Measurements from ENCODE around the gene COL12A1. TPM values are rescaled to one million over a fixed set of nuclear protein-coding genes. Genes with fewer than 3 reads are reported as not detected.

The COL12A1 gene
- polyA plus RNA-seq, 1 donor from 2014 or later: 0.63 TPM

GRCh38 chr6:75108333-75108974 lies 97.4 kb downstream of the COL12A1 start:
- no peaks in the 10 kb centered on the region for H3K9me3 ChIP-seq (ENCODE audit: low read length)
- H4K20me1 ChIP-seq (ENCODE audit: insufficient read depth): no peaks in the 10 kb centered on the region
- no peak overlapping the region for H3K9ac ChIP-seq (ENCODE audit: low read length)
- no peaks in the 10 kb centered on the region for H3K27me3 ChIP-seq (ENCODE audit: insufficient read depth, low read depth, low read length)
- H2AFZ ChIP-seq (ENCODE audit: low read depth, low read length): no peak overlapping the region
- no peak for TF ChIP-seq TAF1 (IDR thresholded peaks at IDR 0.05; ENCODE audit: low read depth)
- TF ChIP-seq, protein P1, sequence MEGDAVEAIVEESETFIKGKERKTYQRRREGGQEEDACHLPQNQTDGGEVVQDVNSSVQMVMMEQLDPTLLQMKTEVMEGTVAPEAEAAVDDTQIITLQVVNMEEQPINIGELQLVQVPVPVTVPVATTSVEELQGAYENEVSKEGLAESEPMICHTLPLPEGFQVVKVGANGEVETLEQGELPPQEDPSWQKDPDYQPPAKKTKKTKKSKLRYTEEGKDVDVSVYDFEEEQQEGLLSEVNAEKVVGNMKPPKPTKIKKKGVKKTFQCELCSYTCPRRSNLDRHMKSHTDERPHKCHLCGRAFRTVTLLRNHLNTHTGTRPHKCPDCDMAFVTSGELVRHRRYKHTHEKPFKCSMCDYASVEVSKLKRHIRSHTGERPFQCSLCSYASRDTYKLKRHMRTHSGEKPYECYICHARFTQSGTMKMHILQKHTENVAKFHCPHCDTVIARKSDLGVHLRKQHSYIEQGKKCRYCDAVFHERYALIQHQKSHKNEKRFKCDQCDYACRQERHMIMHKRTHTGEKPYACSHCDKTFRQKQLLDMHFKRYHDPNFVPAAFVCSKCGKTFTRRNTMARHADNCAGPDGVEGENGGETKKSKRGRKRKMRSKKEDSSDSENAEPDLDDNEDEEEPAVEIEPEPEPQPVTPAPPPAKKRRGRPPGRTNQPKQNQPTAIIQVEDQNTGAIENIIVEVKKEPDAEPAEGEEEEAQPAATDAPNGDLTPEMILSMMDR (IDR thresholded peaks at IDR 0.05; ENCODE audit: poor library complexity, severe bottlenecking): no peak
- no peak for TF ChIP-seq SMC3 (conservative IDR thresholded peaks at IDR 0.05; ENCODE audit: poor library complexity)
- no peak for TF ChIP-seq EZH2 (IDR thresholded peaks at IDR 0.05; ENCODE audit: borderline replicate concordance, insufficient read depth, low read length, poor library complexity, severe bottlenecking)
- TF ChIP-seq, protein P2, sequence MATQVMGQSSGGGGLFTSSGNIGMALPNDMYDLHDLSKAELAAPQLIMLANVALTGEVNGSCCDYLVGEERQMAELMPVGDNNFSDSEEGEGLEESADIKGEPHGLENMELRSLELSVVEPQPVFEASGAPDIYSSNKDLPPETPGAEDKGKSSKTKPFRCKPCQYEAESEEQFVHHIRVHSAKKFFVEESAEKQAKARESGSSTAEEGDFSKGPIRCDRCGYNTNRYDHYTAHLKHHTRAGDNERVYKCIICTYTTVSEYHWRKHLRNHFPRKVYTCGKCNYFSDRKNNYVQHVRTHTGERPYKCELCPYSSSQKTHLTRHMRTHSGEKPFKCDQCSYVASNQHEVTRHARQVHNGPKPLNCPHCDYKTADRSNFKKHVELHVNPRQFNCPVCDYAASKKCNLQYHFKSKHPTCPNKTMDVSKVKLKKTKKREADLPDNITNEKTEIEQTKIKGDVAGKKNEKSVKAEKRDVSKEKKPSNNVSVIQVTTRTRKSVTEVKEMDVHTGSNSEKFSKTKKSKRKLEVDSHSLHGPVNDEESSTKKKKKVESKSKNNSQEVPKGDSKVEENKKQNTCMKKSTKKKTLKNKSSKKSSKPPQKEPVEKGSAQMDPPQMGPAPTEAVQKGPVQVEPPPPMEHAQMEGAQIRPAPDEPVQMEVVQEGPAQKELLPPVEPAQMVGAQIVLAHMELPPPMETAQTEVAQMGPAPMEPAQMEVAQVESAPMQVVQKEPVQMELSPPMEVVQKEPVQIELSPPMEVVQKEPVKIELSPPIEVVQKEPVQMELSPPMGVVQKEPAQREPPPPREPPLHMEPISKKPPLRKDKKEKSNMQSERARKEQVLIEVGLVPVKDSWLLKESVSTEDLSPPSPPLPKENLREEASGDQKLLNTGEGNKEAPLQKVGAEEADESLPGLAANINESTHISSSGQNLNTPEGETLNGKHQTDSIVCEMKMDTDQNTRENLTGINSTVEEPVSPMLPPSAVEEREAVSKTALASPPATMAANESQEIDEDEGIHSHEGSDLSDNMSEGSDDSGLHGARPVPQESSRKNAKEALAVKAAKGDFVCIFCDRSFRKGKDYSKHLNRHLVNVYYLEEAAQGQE (IDR thresholded peaks at IDR 0.05; ENCODE audit: borderline replicate concordance): no peak
- no peak for TF ChIP-seq RAD21 (conservative IDR thresholded peaks at IDR 0.05)
- TF ChIP-seq MXI1 (conservative IDR thresholded peaks at IDR 0.05; ENCODE audit: poor library complexity, severe bottlenecking): no peak
- no peak for TF ChIP-seq EP300 (conservative IDR thresholded peaks at IDR 0.05; ENCODE audit: poor library complexity, severe bottlenecking)
- no peak for TF ChIP-seq POLR2AphosphoS5 (IDR thresholded peaks at IDR 0.05)
- no peaks in the 10 kb centered on the region for H3F3A ChIP-seq (ENCODE audit: insufficient read depth, low read length, poor library complexity, severe bottlenecking)
- no peak overlapping the region for H3K27ac ChIP-seq (ENCODE audit: low read length)
- no peak overlapping the region for H3K4me3 ChIP-seq (ENCODE audit: low read length)
- H3K79me2 ChIP-seq (replicated peaks; ENCODE audit: insufficient read depth, low read length): no peaks in the 10 kb centered on the region
- no peaks in the 10 kb centered on the region for H3K9me2 ChIP-seq (ENCODE audit: insufficient read depth, low read length)
- H3K36me3 ChIP-seq (ENCODE audit: insufficient read depth, low read length): no peaks in the 10 kb centered on the region
- no peak overlapping the region for H3K4me2 ChIP-seq (ENCODE audit: low read length)

GRCh38 chr6:75107913-75108312 lies 97.9 kb downstream of the COL12A1 start:
- Histone ChIP-seq H3F3A (ENCODE audit: insufficient read depth, low read length, poor library complexity, severe bottlenecking) (no peaks in the 10 kb centered on the region), H3K36me3 (ENCODE audit: insufficient read depth, low read length) (no peaks in the 10 kb centered on the region), H3K9ac (ENCODE audit: low read length) (no peak overlapping the region), H3K9me2 (ENCODE audit: insufficient read depth, low read length) (no peaks in the 10 kb centered on the region), H3K4me3 (ENCODE audit: low read length) (no peak overlapping the region), H3K9me3 (ENCODE audit: low read length) (no peaks in the 10 kb centered on the region), H3K79me2 (replicated peaks; ENCODE audit: insufficient read depth, low read length) (no peaks in the 10 kb centered on the region), H3K4me2 (ENCODE audit: low read length) (no peak overlapping the region), H4K20me1 (ENCODE audit: insufficient read depth) (no peaks in the 10 kb centered on the region), H3K27me3 (ENCODE audit: insufficient read depth, low read depth, low read length) (no peaks in the 10 kb centered on the region), H2AFZ (ENCODE audit: low read depth, low read length) (no peak overlapping the region), H3K27ac (ENCODE audit: low read length) (no peak overlapping the region)
- TF ChIP-seq RAD21 (conservative IDR thresholded peaks at IDR 0.05) (no peak), MXI1 (conservative IDR thresholded peaks at IDR 0.05; ENCODE audit: poor library complexity, severe bottlenecking) (no peak), TAF1 (IDR thresholded peaks at IDR 0.05; ENCODE audit: low read depth) (no peak), EP300 (conservative IDR thresholded peaks at IDR 0.05; ENCODE audit: poor library complexity, severe bottlenecking) (no peak), POLR2AphosphoS5 (IDR thresholded peaks at IDR 0.05) (no peak), EZH2 (IDR thresholded peaks at IDR 0.05; ENCODE audit: borderline replicate concordance, insufficient read depth, low read length, poor library complexity, severe bottlenecking) (no peak), SMC3 (conservative IDR thresholded peaks at IDR 0.05; ENCODE audit: poor library complexity) (no peak)
- TF ChIP-seq, protein P2 (IDR thresholded peaks at IDR 0.05; ENCODE audit: borderline replicate concordance): no peak
- TF ChIP-seq, protein P1 (IDR thresholded peaks at IDR 0.05; ENCODE audit: poor library complexity, severe bottlenecking): no peak
